Endodermal cell (in vitro differentiated cells): ENCODE results near the gene STMN1. TPM values are rescaled to one million over a fixed set of nuclear protein-coding genes. Genes with fewer than 3 reads are reported as not detected.
A peak's percentile ranks its signal among the peaks of the same experiment; 100 is the strongest.

Source experiments
- DNase-seq: peaks from one replicate; pipeline ENCODE4 v3.0.0-alpha.2; 2017
- H3K27ac ChIP-seq: 2 replicates; pipeline ENCODE4 v1.5.1; 2013; ENCODE audit warnings: mild to moderate bottlenecking, low read depth, low read length, moderate library complexity
- H3K27me3 ChIP-seq: 2 replicates; pipeline ENCODE4 v1.6.1; 2013; ENCODE audit warnings: mild to moderate bottlenecking, low read length, moderate library complexity; ENCODE audit not compliant: insufficient read depth, control insufficient read depth, poor library complexity, severe bottlenecking
- H3K36me3 ChIP-seq: 2 replicates; pipeline ENCODE4 v1.7.0; 2013; ENCODE audit warnings: mild to moderate bottlenecking, low read length, moderate library complexity; ENCODE audit not compliant: control insufficient read depth, insufficient read depth
- H3K4me1 ChIP-seq: one replicate; pipeline ENCODE4 v1.7.0; 2013; ENCODE audit warnings: low read length; ENCODE audit not compliant: control insufficient read depth, insufficient read depth
- H3K4me3 ChIP-seq: 2 replicates; pipeline ENCODE4 v1.5.1; 2013; ENCODE audit warnings: mild to moderate bottlenecking, low read length, moderate library complexity
- H3K9ac ChIP-seq: 2 replicates; pipeline ENCODE4 v1.6.1; 2013; ENCODE audit warnings: mild to moderate bottlenecking, low read length, moderate library complexity; ENCODE audit not compliant: poor library complexity, severe bottlenecking; ENCODE audit errors: extremely low read depth
- H3K9me3 ChIP-seq: 2 replicates; pipeline ENCODE4 v1.6.1; 2013; ENCODE audit warnings: mild to moderate bottlenecking, low read length, moderate library complexity; ENCODE audit not compliant: control insufficient read depth
- H3K27ac Mint-ChIP-seq: 2 replicates; pipeline ENCODE4 v1.8.0; 2020; ENCODE audit warnings: mixed read lengths
- H3K27me3 Mint-ChIP-seq: 2 replicates; pipeline ENCODE4 v1.8.0; 2021; ENCODE audit warnings: mild to moderate bottlenecking, mixed read lengths; ENCODE audit not compliant: insufficient read depth
- H3K36me3 Mint-ChIP-seq: 2 replicates; pipeline ENCODE4 v1.8.0; 2020; ENCODE audit warnings: low read depth, mixed read lengths
- H3K4me1 Mint-ChIP-seq: 2 replicates; pipeline ENCODE4 v1.8.0; 2020; ENCODE audit warnings: mixed read lengths
- H3K4me3 Mint-ChIP-seq: 2 replicates; pipeline ENCODE4 v1.8.0; 2020; ENCODE audit warnings: mild to moderate bottlenecking, moderate library complexity, mixed read lengths
- H3K9me3 Mint-ChIP-seq: 2 replicates; pipeline ENCODE4 v1.8.0; 2020; ENCODE audit warnings: mild to moderate bottlenecking, mixed read lengths
- WGBS, 2 experiments: methylation state at CpG; one replicate each; pipeline versions ENCODE4 v1.1.5 to v1.1.7; 2013; ENCODE audit warnings: missing lambda C conversion rate in 2 of 2, mixed read lengths in 1 of 2; ENCODE audit not compliant: insufficient coverage in 1 of 2, insufficient read length in 1 of 2; 5-methylcytosine and 5-hydroxymethylcytosine counted together
- total RNA-seq, 2 donors: library from RNA; stranded (reverse); fragmentation: NEBNext Ultra II Directional in 1 of 2; extraction: Animal tissue kit (Norgen Biotek cat#: 25700) in 1 of 2; gene quantifications; 2 replicates in 1 of 2; 3 replicates in 1 of 2; pipeline ENCODE4 v1.2.1, GENCODE V29; 2021
- TF ChIP-seq, protein P1 (sequence below): fragments of 200-600 bp; sonication (generic); conservative IDR thresholded peaks from 2 replicates; pipeline ENCODE4 v1.5.0; 2021; ENCODE audit warnings: antibody characterized with exemption, mild to moderate bottlenecking

Gene STMN1
- total RNA-seq, 2 donors from 2014 or later: 543 to 585 TPM

DNA sequence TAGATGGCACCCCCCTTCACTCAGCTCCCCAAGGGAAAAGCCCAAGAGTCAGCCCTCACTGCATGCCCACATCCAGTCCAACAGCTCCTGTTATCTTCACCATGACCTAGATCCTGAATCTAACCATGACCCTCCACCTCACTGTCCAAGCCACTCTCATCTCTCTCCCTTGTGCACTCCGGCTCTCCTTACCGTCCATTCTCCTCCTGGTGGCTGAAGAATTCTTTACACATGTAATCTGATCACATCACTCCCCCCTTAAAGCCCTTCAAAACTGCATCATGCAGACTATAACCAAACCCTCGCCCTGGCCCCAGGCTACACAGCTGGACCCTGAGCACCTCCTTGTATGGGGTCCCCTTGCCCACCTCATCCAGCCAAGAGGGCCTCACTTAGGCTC lies 16.7 kb downstream of the STMN1 start:
- no peaks in the 10 kb centered on the region for H3K9me3 Mint-ChIP-seq
- H3K9ac ChIP-seq: no peak overlapping the region
- H3K27me3 ChIP-seq: no peaks in the 10 kb centered on the region
- H3K9me3 ChIP-seq: no peaks in the 10 kb centered on the region
- H3K36me3 ChIP-seq: no peaks in the 10 kb centered on the region
- no peak overlapping the region for H3K27ac Mint-ChIP-seq
- DNase-seq: no peak
- H3K4me1 ChIP-seq: peaks cover 7% of the 10 kb centered on the region
- H3K27ac ChIP-seq: no peak overlapping the region
- no peak overlapping the region for H3K4me3 ChIP-seq
- H3K27me3 Mint-ChIP-seq: peaks cover 12% of the 10 kb centered on the region
- TF ChIP-seq, protein P1, sequence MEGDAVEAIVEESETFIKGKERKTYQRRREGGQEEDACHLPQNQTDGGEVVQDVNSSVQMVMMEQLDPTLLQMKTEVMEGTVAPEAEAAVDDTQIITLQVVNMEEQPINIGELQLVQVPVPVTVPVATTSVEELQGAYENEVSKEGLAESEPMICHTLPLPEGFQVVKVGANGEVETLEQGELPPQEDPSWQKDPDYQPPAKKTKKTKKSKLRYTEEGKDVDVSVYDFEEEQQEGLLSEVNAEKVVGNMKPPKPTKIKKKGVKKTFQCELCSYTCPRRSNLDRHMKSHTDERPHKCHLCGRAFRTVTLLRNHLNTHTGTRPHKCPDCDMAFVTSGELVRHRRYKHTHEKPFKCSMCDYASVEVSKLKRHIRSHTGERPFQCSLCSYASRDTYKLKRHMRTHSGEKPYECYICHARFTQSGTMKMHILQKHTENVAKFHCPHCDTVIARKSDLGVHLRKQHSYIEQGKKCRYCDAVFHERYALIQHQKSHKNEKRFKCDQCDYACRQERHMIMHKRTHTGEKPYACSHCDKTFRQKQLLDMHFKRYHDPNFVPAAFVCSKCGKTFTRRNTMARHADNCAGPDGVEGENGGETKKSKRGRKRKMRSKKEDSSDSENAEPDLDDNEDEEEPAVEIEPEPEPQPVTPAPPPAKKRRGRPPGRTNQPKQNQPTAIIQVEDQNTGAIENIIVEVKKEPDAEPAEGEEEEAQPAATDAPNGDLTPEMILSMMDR: peak; percentile 40
- no peak overlapping the region for H3K4me3 Mint-ChIP-seq
- WGBS, 2 experiments: 65 to 91% methylated on average over 3 of the region's 3 CpGs
- peaks cover 5% of the 10 kb centered on the region for H3K36me3 Mint-ChIP-seq
- peaks cover 23% of the 10 kb centered on the region for H3K4me1 Mint-ChIP-seq

DNA sequence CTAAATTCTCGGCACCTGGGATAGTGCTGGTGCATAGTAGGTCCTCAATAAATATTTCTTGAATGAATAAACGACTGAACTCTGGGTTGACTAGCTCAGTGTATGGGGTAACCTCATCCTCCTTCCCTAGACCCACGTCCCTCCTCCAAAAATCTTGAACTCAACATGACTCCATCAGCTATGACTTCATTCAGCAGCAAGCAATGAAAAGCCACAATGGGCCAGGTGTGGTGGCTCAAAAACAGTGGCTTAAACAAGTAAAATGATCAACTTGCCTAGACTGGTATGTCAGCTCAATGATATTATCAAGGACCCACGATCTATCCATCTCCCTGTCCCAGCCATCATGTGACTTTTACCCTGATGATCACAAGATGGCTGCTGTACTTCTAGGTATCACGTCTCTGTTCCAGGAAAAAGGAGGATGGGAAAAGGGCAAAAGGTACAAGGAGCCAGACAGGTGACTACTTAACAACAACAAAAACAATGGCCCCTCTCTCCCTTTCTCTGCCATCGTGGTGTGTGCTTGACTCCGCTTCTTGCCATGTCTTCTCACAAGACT lies 17.7 kb downstream of the STMN1 start:
- H3K4me1 Mint-ChIP-seq: peaks cover 23% of the 10 kb centered on the region
- H3K4me3 Mint-ChIP-seq: no peak overlapping the region
- DNase-seq: no peak
- no peaks in the 10 kb centered on the region for H3K9me3 ChIP-seq
- no peak overlapping the region for H3K9ac ChIP-seq
- TF ChIP-seq, protein P1: no peak
- no peak overlapping the region for H3K27ac Mint-ChIP-seq
- 93 to 97% methylated on average over 5 to 7 of the region's 7 CpGs for WGBS, 2 experiments
- H3K4me3 ChIP-seq: no peak overlapping the region
- peaks cover 7% of the 10 kb centered on the region for H3K4me1 ChIP-seq
- peaks cover 1% of the 10 kb centered on the region for H3K36me3 Mint-ChIP-seq
- H3K9me3 Mint-ChIP-seq: no peaks in the 10 kb centered on the region
- H3K27me3 Mint-ChIP-seq: peaks cover 12% of the 10 kb centered on the region
- H3K27me3 ChIP-seq: no peaks in the 10 kb centered on the region
- H3K36me3 ChIP-seq: no peaks in the 10 kb centered on the region
- H3K27ac ChIP-seq: no peak overlapping the region

DNA sequence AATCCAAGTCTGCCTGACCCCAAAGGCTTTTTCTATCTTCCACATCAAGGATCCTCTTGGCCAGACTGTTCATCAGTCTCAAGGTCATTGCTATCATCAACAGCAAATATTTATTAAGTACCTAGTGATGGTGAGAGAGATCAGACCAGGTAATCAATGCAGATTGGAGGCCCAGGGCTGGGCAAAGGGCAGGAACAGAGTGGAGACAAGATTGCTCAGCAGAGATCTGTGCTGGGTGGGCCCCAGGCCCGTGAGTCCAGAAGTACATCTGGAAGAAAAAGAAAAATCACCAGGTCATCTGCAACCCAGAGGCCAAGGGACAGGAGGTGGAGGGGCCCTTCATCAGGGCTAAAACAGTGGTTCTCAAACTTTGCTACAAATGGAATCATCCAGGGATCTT lies 20.6 kb downstream of the STMN1 start:
- H3K36me3 Mint-ChIP-seq: peaks cover 1% of the 10 kb centered on the region
- H3K27me3 ChIP-seq: no peaks in the 10 kb centered on the region
- 56 to 88% methylated on average over 1 of the region's 1 CpG for WGBS, 2 experiments
- no peaks in the 10 kb centered on the region for H3K9me3 ChIP-seq
- H3K27me3 Mint-ChIP-seq: peaks cover 12% of the 10 kb centered on the region
- H3K4me3 Mint-ChIP-seq: no peak overlapping the region
- peaks cover 17% of the 10 kb centered on the region for H3K4me1 Mint-ChIP-seq
- no peak overlapping the region for H3K27ac Mint-ChIP-seq
- no peaks in the 10 kb centered on the region for H3K36me3 ChIP-seq
- H3K9me3 Mint-ChIP-seq: no peaks in the 10 kb centered on the region
- no peak overlapping the region for H3K27ac ChIP-seq
- no peak overlapping the region for H3K9ac ChIP-seq
- DNase-seq: no peak
- H3K4me1 ChIP-seq: no peaks in the 10 kb centered on the region
- H3K4me3 ChIP-seq: no peak overlapping the region
- TF ChIP-seq, protein P1: no peak
